ENCODE data around the gene C3orf20.

Gene C3orf20

GRCh38 chr3:14775011-14775410 is 100.1 kb downstream of the C3orf20 start:
- DNase-seq (ENCODE audit: low read depth): no peak

GRCh38 chr3:14775563-14775962 is 100.6 kb downstream of the C3orf20 start:
- DNase-seq (ENCODE audit: low read depth): no peak

- no peak for DNase-seq (ENCODE audit: low read depth)
Measured at GRCh38 chr3:14779069-14779685, 104.2 kb downstream of the C3orf20 start.

DNA sequence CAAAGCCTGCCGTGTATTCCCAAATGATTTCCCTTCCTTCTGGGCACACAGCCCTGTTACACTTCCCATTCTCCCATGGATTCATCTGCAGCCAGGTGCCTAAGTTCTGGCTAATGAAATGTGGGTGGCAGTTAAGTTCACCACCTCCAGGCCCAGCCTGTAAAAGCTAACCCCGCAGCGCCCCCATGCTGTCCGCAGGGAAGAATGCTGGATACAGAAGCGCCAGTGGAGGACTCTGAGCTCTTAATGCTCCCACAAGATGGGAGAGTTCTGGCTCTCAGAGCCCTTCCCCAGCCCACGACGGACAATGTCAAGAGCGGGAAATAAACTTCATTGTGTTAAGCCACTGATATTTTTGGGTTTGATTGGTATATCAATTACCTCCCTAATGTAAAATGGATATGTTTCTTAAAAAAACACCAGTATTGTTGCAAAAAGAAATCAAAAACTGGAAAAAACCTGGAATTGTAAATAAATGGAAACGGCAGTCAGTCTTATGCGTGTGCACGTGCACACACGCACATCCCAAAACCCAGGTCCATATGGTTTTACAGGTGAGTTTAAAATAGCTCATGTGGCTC is 106.1 kb downstream of the C3orf20 start:
- DNase-seq (ENCODE audit: low read depth): peak; percentile 18

- DNase-seq (ENCODE audit: low read depth): no peak
Measured at GRCh38 chr3:14783480-14784086, 108.6 kb downstream of the C3orf20 start.

DNA sequence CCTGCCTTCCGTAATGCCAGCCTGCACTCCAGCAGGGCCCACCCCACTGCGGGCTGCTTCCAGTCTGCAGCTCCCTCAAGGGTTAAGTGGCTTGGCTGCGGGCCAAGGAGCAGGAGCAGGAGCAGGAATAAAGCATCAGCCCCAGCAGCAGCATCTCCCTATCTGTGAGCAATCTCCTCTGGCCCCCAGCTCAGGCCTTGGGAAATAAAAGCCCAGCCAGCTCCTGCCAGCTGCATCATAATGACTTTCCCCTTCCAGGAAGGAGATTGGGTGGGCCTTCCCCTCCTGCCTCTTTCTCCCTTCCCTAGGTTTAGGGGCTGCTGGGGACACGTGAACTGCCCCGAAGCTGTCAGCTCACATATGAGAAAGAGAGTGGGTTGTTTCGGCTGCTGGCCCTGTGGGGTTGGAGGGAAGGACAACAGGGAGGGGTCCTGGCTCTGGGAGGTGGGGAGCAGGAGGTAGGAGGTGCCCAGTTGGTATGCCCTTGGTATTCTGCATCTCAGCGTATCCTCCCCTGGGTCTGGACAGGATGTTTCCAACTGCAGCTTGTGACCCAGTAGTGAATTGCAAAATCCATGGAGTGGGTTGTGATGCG is 109.2 kb downstream of the C3orf20 start:
- no peak for DNase-seq (ENCODE audit: low read depth)

- DNase-seq (ENCODE audit: low read depth): no peak
Measured at GRCh38 chr3:14785207-14786155, 110.5 kb downstream of the C3orf20 start.

GRCh38 chr3:14786369-14786768 is 111.4 kb downstream of the C3orf20 start:
- DNase-seq (ENCODE audit: low read depth): no peak

GRCh38 chr3:14787630-14788029 is 112.7 kb downstream of the C3orf20 start:
- no peak for DNase-seq (ENCODE audit: low read depth)

- DNase-seq (ENCODE audit: low read depth): no peak
Measured at GRCh38 chr3:14788644-14789043, 113.7 kb downstream of the C3orf20 start.

DNA sequence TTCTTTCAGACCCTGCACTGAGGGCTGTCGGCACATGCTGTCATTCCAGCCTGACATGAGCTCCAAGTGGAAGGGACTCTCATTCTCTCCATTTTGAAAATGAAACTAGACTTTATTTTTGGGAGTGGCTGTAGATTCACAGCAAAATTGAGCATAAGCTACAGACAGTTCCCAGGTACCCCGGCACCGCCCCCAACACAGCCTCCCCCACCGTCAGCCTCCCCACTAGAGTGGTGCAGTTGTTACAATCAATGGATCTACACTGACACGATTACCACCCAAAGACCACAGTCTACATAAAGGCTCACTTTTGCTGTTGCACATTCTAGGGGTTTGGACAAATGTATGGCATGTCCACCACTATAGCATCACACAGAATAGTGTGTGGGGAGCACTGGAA is 114.3 kb downstream of the C3orf20 start:
- no peak for DNase-seq (ENCODE audit: low read depth)

- no peak for DNase-seq (ENCODE audit: low read depth)
Measured at GRCh38 chr3:14789640-14790285, 114.8 kb downstream of the C3orf20 start.

GRCh38 chr3:14791343-14791945 is 116.5 kb downstream of the C3orf20 start:
- peak; percentile 6 for DNase-seq (ENCODE audit: low read depth)

DNA sequence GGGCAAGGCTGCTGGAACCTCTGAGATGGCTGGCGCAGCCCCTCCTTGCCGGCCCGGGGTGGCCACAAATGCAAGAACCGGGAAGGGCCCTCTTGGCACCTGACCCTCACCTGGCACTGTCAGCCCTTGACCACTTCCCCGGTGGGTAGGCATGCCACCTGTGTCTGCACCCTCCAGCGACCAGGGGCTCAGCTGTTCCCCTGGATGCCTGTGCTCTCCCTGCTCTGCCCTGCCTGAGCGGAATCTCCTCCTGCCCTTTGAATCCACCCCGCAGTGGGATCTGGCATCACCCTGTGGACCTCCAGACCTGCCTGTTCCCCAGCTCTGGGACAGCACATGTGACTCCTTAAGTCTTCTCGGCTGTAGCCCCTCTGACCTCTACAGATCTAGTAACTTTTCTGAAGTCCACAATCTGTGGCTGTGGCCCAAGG is 117.8 kb downstream of the C3orf20 start:
- no peak for DNase-seq (ENCODE audit: low read depth)

- DNase-seq (ENCODE audit: low read depth): no peak
Measured at GRCh38 chr3:14793126-14793857, 118.4 kb downstream of the C3orf20 start.

GRCh38 chr3:14793858-14794234 is 118.9 kb downstream of the C3orf20 start:
- no peak for DNase-seq (ENCODE audit: low read depth)

DNA sequence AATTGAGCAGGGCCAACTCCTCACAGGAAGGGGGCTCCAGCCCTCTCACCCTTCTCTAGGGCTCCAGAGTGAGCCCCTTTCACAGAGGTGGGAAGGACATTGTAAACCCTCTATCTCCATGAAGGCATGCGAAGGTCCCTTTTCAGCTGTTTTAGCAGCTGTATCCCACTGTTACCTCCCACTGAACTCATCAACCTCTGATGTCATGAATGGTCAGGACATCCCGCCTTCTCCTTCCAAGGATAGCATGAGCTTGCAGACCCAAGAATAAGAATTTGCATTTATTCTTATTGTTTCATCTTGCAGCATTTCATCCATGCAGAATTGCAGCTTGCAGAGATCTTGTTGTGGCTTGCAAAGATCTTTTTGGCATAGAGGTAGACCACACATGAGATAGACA is 119.5 kb downstream of the C3orf20 start:
- DNase-seq (ENCODE audit: low read depth): no peak

- no peak for DNase-seq (ENCODE audit: low read depth)
Measured at GRCh38 chr3:14795996-14796395, 121.1 kb downstream of the C3orf20 start.

DNA sequence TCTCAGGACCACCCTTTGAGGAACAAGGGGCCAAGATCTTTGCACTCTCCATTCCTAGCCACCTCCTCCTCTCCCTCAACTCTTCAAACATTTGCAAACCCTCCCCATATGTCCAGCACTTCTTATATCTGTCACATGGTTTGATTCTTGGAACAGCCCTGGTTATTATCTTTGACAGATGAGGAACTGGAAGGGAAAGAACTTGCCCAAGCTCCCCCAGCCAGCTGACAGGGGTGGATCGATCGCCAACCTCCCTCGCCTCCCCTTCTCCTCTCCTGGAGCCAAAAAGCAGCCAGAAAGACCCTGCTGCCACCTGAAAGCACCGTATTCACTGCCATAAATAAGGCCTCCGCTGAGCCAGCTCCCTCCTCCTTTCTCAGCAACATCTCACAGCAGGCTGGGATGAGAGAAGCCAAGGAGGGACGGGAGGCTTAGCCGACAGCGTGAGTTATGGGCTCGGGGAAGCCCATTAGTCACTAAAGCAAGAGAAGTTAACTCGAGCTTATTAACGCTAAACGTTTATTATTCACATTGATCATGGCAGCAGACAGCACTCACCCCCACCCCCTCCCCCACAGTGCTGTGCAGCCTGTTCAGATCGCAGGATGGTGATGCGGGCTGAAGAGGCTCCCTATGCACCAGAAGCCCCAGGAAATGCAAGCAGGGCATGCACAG is 121.6 kb downstream of the C3orf20 start:
- no peak for DNase-seq (ENCODE audit: low read depth)

DNA sequence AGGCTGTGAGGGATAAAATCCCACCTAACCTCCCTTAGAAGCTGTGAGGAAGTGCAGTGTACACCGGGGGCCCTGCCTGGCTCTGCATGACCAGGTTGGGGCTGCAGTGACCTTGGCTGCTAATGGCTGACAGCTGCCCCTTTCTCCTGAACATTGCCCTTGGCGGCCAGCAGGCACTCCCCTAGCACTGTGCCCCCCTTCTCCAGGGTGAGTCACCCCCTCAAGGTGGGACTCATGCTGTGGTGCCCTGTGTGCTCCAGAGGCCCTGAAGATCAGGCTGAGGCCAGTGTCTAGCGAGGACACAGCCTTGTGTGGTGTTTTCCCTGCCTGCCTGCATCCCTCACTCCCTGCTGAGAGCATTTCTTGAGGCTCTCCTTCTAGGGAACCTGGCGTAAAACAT is 122.8 kb downstream of the C3orf20 start:
- DNase-seq (ENCODE audit: low read depth): no peak

All from fibroblast of gingiva (primary cell).